ENCODE results near the gene AMOTL2. TPM values are rescaled to one million over a fixed set of nuclear protein-coding genes. Genes with fewer than 3 reads are reported as not detected.

AMOTL2 gene
- total and polyA plus RNA-seq, 2 experiments from 2014 or later: 17.9 to 102 TPM

- H3K27me3 Mint-ChIP-seq (ENCODE audit: insufficient read depth, low read depth, poor library complexity): peaks cover 6% of the 10 kb centered on the region
- DNase-seq (ENCODE audit: low spot score): no peak
- H3K4me3 Mint-ChIP-seq: no peak overlapping the region
- no peak for ATAC-seq
- H3K4me1 Mint-ChIP-seq: peaks cover 16% of the 10 kb centered on the region
- H3K36me3 Mint-ChIP-seq (ENCODE audit: low read depth): peaks cover 31% of the 10 kb centered on the region
- Histone ChIP-seq H3K27me3 (ENCODE audit: insufficient read depth) (no peaks in the 10 kb centered on the region), H3K4me1 (ENCODE audit: insufficient read depth) (peaks cover 10% of the 10 kb centered on the region), H3K4me2 (peak overlapping the region; percentile 34), H3F3A (replicated peaks; ENCODE audit: low read depth) (0 out of 2 replicates have a peak, but pooled peaks cover 2% of the 10 kb centered on the region), H2AFZ (no peak overlapping the region), H3K79me2 (replicated peaks; ENCODE audit: insufficient read depth) (no peaks in the 10 kb centered on the region), H3K27ac (ENCODE audit: low read depth) (no peak overlapping the region), H3K4me3 (no peak overlapping the region), H4K20me1 (replicated peaks; ENCODE audit: insufficient read depth) (no peaks in the 10 kb centered on the region), H3K36me3 (ENCODE audit: insufficient read depth) (0 out of 2 replicates have a peak, but pooled peaks cover 15% of the 10 kb centered on the region), H3K9me2 (ENCODE audit: insufficient read depth) (no peaks in the 10 kb centered on the region)
- H3K27ac Mint-ChIP-seq: no peak overlapping the region
- H3K9me3 Mint-ChIP-seq: 0 out of 3 replicates have a peak, but pooled peaks cover 5% of the 10 kb centered on the region
- TF ChIP-seq, protein P1, sequence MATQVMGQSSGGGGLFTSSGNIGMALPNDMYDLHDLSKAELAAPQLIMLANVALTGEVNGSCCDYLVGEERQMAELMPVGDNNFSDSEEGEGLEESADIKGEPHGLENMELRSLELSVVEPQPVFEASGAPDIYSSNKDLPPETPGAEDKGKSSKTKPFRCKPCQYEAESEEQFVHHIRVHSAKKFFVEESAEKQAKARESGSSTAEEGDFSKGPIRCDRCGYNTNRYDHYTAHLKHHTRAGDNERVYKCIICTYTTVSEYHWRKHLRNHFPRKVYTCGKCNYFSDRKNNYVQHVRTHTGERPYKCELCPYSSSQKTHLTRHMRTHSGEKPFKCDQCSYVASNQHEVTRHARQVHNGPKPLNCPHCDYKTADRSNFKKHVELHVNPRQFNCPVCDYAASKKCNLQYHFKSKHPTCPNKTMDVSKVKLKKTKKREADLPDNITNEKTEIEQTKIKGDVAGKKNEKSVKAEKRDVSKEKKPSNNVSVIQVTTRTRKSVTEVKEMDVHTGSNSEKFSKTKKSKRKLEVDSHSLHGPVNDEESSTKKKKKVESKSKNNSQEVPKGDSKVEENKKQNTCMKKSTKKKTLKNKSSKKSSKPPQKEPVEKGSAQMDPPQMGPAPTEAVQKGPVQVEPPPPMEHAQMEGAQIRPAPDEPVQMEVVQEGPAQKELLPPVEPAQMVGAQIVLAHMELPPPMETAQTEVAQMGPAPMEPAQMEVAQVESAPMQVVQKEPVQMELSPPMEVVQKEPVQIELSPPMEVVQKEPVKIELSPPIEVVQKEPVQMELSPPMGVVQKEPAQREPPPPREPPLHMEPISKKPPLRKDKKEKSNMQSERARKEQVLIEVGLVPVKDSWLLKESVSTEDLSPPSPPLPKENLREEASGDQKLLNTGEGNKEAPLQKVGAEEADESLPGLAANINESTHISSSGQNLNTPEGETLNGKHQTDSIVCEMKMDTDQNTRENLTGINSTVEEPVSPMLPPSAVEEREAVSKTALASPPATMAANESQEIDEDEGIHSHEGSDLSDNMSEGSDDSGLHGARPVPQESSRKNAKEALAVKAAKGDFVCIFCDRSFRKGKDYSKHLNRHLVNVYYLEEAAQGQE (IDR thresholded peaks at IDR 0.05; ENCODE audit: unreplicated experiment): no peak
- TF ChIP-seq JUNB (IDR thresholded peaks at IDR 0.05; ENCODE audit: unreplicated experiment) (no peak), POLR2AphosphoS5 (IDR thresholded peaks at IDR 0.05; ENCODE audit: low read depth) (no peak), ZNF114 (CRISPR knock-in tag; IDR thresholded peaks at IDR 0.05) (no peak)
- TF ChIP-seq, protein P2, sequence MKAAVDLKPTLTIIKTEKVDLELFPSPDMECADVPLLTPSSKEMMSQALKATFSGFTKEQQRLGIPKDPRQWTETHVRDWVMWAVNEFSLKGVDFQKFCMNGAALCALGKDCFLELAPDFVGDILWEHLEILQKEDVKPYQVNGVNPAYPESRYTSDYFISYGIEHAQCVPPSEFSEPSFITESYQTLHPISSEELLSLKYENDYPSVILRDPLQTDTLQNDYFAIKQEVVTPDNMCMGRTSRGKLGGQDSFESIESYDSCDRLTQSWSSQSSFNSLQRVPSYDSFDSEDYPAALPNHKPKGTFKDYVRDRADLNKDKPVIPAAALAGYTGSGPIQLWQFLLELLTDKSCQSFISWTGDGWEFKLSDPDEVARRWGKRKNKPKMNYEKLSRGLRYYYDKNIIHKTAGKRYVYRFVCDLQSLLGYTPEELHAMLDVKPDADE (IDR thresholded peaks at IDR 0.05): no peak
These were observed 22.8 kb downstream of the AMOTL2 start for GRCh38 chr3:134351427-134351826.

DNA sequence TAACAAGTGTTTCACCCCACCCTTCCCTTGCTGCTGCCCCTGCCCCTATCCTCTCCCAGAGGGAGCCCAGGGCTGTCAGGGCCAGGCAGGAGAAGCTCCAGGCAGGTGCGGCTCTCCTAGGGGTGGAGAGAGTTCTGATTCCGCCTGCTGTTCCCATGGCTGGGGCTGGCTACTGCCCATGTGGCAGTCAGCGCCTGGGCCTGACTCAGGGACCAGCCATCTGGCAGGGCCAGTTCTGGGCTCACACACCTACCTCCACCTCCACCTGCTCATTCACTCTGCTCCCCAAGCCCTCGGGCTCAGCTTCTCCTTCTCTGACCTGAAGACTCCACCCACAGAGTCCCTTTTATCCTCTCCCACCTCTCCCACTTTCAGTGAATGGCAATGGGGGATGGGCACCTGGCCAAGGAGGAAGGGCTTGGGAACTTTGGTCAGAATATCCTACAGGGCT lies 23.4 kb downstream of the AMOTL2 start:
- peaks cover 27% of the 10 kb centered on the region for H3K36me3 Mint-ChIP-seq (ENCODE audit: low read depth)
- no peak for DNase-seq (ENCODE audit: low spot score)
- TF ChIP-seq EZH2 (IDR thresholded peaks at IDR 0.05; ENCODE audit: low read depth, unreplicated experiment) (no peak), POLR2AphosphoS5 (IDR thresholded peaks at IDR 0.05; ENCODE audit: low read depth) (no peak; the same call in 1 of the 2 replicates)
- TF ChIP-seq, protein P2 (IDR thresholded peaks at IDR 0.05): no peak
- TF ChIP-seq, protein P1 (IDR thresholded peaks at IDR 0.05; ENCODE audit: unreplicated experiment): no peak

More for the DNA sequence above, 23.4 kb downstream of the AMOTL2 start:
- H3K79me2 ChIP-seq (replicated peaks; ENCODE audit: insufficient read depth): no peaks in the 10 kb centered on the region
- Mint-ChIP-seq H3K27ac (no peak overlapping the region), H3K4me3 (no peak overlapping the region), H3K27me3 (ENCODE audit: insufficient read depth, low read depth, poor library complexity) (peaks cover 6% of the 10 kb centered on the region), H3K9me3 (0 out of 3 replicates have a peak, but pooled peaks cover 5% of the 10 kb centered on the region), H3K4me1 (peaks cover 16% of the 10 kb centered on the region)
- no peak overlapping the region for H3K4me3 ChIP-seq
- 0 out of 2 replicates have a peak, but pooled peaks cover 2% of the 10 kb centered on the region for H3F3A ChIP-seq (replicated peaks; ENCODE audit: low read depth)
- 0 out of 2 replicates have a peak, but pooled peaks cover 10% of the 10 kb centered on the region for H3K36me3 ChIP-seq (ENCODE audit: insufficient read depth)
- H3K4me1 ChIP-seq (ENCODE audit: insufficient read depth): peaks cover 10% of the 10 kb centered on the region
- peak; percentile 49 for ATAC-seq
- H3K27me3 ChIP-seq (ENCODE audit: insufficient read depth): no peaks in the 10 kb centered on the region
- no peak overlapping the region for H3K27ac ChIP-seq (ENCODE audit: low read depth)
- H3K4me2 ChIP-seq: peak overlapping the region; percentile 34
- no peak overlapping the region for H2AFZ ChIP-seq
- H3K9me2 ChIP-seq (ENCODE audit: insufficient read depth): no peaks in the 10 kb centered on the region
- H4K20me1 ChIP-seq (replicated peaks; ENCODE audit: insufficient read depth): no peaks in the 10 kb centered on the region
